HTR-8/SVneo (cell line): ENCODE results near the gene USP19.

Source experiments
- DNase-seq: peaks from one replicate; pipeline ENCODE4 v3.0.0; 2011; ENCODE audit warnings: low spot score, mixed read lengths; ENCODE audit not compliant: insufficient read length
- FAIRE-seq: peaks from 2 replicates; lab custom pipeline; 2011; peaks lifted over from hg19 to GRCh38; lab: Jason Lieb, UNC

USP19 gene

DNA sequence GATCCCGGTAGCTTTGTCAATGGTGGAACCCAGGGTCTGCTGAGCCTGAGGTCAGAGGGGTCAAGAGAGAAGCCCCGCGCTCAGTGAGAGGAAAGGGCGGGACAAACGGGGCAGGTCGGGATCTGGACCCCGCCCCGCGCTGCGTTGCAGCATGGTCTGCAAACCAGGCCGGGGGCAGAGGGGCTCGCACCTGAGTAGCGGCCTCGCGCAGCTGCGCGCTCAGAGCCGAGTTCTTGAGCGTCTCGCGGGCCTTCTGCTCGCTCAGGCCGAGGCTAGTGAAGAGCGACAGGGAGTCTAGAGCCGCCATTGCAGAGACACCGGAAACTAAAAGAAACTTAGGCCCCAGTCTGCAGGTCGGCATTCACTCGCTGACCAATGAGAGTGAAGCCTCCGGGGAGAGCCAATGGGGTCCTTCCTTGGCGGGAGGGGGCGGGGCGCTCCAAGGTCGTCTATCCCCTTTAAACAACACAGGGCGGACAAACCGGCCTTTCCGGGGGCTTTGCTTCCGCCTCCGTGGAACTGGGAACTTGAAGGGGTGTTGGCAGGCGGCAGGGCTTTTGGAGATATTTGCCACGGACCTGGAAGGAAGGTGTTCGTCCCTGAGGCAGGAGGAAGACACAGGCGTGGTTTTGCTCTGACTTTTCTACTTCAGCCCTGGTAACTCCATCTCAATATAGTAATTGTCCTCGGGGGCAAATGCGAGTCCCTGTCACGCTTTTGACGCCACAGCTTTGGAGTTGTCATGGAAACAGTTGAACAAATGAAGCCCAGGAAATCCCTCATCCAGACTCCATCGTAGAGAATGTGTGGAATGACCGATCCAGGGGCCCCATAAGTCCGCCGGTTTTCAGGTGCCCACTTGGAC is 16.0 kb downstream of the USP19 start, which contains the start of gene QARS1:
Gene QARS1, minus strand, starts transcription at position 331 of the 865 bp plus-strand sequence. Its CDS starts 24 bp downstream, at position 307.
- FAIRE-seq: peak; percentile 4

DNA sequence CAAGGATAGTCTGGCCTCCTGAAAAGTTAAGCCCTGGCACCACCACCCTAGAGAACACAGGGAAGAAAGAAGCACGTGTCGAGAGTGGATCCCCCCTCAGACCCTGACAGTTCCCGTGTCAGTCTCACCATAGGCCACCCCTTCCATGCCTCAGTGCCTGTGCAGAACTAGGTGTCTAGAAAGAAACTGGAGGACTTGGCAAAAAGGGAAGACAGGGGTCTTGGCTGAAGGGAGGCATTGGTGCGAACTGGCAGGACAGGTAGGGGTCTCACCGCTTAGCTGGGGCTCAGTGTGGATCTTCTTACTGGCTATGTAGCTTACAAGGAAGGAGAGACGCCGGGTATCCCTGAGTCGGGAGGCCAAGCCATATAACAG is 16.6 kb downstream of the USP19 start:
- FAIRE-seq (no peak), DNase-seq (no peak)

More for the DNA sequence above, 16.0 kb downstream of the USP19 start, which contains the start of gene QARS1:
- peak; percentile 98 for DNase-seq

DNA sequence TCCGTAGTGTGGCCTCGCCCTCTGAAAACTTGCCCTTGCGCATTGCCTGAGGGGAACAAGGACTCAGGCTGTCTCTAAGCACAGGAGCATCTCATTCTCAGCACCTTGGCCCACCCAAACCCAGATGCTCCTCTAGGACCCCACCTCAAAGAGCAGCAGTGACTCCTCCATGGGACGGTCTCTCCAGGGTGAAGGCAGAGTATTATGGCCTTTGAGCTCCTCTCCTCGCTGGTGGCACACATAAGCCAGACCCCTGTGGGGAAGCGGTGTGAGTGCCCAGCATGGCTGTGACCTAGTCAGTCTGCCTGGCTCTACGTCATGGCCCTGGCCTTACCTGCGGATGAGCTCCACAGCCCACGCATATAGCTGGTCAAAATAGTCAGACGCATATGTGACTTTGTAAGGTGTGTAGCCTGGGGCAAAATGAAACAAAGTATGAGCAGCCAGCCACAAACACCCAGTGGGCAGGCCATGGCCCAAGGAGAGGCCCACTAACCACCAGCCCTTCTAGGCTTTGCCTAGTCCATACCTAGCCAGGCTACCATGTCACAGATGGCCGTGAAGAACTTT is 20.5 kb downstream of the USP19 start:
- DNase-seq (no peak), FAIRE-seq (no peak)

DNA sequence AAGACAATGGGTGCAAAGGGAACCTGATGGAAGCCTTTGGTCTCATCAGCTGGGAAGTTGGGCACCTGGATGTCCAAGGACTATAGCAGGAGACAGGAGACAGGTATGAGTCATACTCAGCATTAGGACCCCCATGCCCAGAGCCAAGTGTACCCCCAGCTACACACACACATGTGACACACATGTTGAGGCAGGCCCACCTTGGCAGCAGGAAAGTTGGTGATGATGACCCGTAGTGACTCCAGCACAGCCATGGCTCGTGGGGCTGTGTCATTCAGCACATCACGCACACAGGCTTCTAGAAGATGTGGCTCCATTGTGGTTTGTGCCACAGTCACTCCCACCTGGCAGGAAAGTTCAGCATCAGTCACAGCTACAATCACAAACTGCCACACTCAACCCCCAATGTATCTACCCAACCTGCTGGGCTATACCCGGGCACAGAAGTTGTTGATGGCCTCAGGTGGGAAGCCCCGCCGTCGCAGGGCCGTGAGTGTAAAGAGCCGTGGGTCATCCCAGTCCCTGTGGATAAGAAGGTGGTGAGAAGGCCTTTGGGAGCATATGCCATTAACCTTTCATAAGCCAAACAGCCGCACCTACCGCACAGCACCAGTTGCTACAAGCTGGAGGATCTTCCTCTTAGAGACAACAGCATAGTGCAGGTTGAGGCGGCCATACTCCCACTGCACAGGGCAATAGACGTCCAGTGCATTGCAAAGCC is 21.6 kb downstream of the USP19 start:
- FAIRE-seq (no peak), DNase-seq (no peak)

DNA sequence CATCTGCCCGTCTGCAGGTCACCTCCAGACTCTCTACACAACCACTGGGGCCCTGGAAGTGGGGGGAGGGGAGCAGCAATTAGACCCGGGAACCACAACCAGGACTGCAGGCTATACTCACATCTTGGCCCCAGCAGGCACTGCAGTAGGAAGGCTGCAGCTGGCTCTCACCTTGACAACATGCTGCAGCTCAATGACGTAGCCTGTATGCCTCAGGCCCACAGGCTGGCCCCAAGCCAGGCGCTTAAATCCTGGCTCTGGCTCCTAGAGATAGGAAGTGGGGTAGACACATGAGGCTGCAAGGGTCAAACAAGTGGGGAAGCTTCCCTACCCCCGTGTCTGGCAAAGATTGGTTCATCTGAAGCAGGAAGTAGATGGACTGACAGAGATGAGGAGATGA is 22.2 kb downstream of the USP19 start:
- FAIRE-seq (no peak), DNase-seq (no peak)

DNA sequence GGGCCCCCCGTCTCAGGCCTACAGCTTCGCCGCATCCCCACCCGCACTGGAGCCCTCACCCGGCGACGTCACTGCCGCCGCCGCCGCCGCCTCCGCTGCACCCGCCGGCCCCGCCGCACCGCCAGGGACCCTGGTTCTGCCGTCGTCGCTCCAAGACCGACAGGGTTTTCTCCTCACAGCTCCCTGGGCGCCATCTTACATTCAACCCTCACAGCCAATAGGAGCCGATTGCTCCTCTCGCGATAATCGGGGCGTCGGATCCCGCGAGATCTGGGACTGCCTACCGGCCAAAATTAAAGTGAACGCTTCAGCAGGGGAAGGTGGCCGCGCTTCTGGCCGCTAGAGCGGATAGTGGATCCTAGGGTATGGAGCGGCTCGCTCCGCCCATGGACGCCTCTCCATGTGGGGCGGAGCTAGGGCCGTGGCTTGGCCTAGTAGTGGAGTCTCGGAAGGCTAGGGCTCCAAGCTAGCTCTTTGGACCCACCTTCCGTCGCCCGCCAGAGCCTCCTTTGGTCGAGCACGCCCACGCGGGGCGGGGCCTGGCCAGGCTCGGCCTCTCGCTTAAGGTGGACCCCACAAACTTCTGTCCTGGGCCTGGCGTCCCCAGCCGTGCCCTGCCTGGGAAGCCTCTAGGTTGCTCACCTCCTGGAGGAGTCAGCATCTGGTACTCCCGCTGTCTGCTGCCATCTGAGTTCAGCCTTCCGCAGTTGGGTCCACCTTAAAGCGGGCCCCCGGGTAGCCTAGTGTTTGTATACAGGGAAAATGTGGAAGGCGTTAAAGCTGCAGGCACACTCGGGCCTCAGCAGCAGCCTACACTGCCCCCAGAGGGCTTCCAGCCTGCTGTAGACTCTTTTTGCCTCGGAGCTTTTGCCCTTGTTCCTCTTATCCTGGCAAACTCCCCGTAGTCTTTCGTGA is 26.5 kb downstream of the USP19 start, which contains the start of gene QRICH1:
Gene QRICH1, minus strand, starts transcription at position 219 of the 915 bp plus-strand sequence. CDS start 17,054 bp downstream, outside the sequence.
- DNase-seq: peak; percentile 95
- no peak for FAIRE-seq

DNA sequence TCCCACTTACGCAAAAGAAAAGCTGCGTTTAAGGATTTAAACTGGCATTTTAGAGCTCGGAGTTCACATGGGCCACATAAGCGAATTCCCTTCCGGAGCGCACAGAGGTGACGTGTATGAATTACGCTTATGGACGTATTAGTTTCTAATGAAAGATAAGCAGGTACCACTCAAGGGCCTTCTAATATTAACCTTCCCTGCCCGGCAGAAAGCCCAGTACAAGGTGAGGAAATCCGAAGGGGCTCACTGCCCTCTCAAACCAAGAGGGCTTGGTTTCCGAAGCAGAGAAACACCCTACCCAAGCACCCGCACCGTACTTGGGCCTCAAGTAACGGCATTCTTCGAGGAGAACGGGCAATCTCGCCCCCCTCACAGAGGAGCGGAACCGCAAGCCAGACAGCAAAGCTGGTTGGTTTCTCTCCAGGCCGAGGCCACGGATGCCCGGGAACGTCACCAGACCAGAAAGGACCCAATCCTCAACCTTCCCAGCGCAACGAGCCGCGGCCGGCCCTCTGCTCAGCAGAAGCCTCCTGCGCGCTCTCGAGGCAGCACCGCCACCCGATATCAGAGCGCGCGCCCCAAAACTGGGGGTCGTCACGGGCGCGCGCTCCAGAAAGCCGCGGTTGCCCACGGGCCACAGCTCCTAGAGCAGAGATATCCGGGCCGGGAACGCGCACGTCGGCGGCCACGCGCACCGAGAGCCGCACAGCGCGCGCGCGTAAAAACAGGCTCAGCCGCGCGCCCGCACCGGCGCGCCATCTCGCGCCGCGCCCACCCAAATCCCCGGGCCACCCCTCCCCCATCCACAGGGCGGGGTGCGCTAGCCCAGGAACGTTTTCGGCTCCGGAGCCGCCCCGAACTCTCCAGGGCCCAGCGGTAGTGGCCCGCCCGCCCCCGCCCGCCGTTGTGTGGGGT is 27.4 kb downstream of the USP19 start:
- FAIRE-seq: peak; percentile 90
- peak; percentile 52 for DNase-seq

DNA sequence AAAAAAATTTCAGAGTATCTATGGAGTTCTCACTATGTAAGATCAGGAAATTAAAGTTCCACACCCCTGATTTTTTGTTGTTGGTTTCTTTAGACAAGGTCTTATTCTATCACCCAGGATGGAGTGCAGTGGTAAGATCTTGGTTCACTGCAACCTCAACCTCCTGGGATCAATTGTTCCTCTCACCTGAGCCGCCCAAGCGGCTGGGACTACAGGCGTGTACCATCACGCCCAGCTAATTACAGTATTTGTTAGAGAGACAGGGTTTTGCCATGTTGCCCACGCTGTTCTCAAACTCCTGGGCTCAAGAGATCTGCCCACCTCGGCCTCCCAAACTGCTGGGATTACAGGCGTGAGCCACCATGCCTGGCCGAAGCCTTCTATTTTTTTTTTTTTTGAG is 39.2 kb downstream of the USP19 start:
- FAIRE-seq (no peak), DNase-seq (no peak)

DNA sequence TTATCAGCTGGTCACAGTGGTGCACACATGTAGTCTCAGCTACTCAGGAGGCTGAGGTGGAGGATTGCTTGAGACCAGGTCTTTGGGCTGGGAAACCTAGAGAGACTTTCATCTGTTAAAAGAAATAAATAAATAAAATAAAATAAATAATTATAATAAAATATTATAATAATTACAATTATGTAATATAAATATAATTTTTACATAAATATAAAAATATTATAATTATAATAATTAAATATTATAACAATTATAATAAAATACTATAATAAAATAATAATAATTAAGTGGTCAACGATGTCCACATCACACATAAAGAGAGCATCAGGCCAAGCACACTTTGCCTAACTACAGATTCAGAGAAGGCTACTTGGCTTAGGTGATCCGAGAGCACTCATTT is 41.4 kb downstream of the USP19 start:
- DNase-seq (no peak), FAIRE-seq (no peak)

DNA sequence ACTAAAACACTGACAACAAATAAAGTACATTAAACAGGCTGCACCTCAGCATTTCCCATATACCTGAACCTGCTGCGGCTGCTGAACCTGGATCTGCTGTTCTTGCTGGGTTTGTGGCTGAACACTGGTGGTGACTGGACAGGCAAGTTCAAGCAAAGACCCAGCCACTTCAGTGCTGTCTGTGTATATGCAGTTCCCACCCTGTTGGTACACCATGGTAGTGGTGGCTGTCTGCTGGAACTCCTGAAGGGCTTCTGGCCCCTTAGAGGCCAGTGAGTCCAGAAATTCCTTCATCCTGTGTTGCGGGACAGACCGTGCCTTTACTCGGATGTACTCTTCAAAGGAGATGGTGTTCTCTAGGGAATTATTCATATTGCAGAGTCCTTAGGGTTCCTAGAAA is 44.0 kb downstream of the USP19 start:
- FAIRE-seq (no peak), DNase-seq (no peak)

DNA sequence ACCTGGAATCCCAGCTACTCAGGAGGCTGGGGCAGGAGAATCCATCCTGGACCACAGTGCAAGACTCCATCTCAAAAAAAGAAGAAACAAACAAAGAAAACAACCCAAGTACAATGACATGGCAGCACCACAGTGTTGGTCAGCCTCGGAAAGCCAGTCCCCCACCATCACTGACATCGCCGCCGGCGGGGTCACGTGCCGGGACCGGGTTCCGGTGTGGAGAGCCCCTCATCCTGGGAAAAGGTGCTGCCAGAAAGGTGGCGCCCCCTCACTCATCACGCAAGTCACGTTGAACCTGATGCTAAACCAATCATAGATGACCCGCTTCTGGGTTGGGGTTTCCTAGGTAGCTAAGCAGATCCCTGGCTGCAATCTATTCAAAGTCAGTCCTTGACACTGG is 44.5 kb downstream of the USP19 start:
- FAIRE-seq (no peak), DNase-seq (no peak)
